ENCODE results near the gene CADPS. TPM values are rescaled to one million over a fixed set of nuclear protein-coding genes. Genes with fewer than 3 reads are reported as not detected.

CADPS gene
- polyA plus RNA-seq, 3 donors: not detected

GRCh38 chr3:62708638-62709373 is 166.4 kb downstream of the CADPS start:
- Mint-ChIP-seq H3K27ac (peak overlapping the region in 1 of 7 donors; percentile 8), H3K36me3 (no peaks in the 10 kb centered on the region), H3K4me1 (no peaks in the 10 kb centered on the region), H3K9me3 (peaks cover 0 to 6% (median 0%) of the 10 kb centered on the region in 7 donors), H3K4me3 (no peak overlapping the region), H3K27me3 (ENCODE audit: low read depth in 3 of 3) (peaks cover 2 to 4% (median 4%) of the 10 kb centered on the region in 3 donors)
- Histone ChIP-seq H3K27me3 (ENCODE audit: control insufficient read depth in 2 of 2, insufficient read depth in 2 of 2, low read length in 2 of 2) (no peaks in the 10 kb centered on the region), H3K9me3 (replicated peaks in 1 of 2; ENCODE audit: control insufficient read depth in 1 of 2, insufficient read depth in 1 of 2, low read length in 2 of 2) (no peaks in the 10 kb centered on the region), H3K4me2 (replicated peaks; ENCODE audit: extremely low read depth, low read length, poor library complexity, severe bottlenecking) (no peak overlapping the region), H3K36me3 (replicated peaks in 1 of 2; ENCODE audit: control insufficient read depth in 1 of 2, insufficient read depth in 2 of 2, low read length in 2 of 2) (no peaks in the 10 kb centered on the region), H3K4me1 (ENCODE audit: control insufficient read depth in 1 of 2, insufficient read depth in 2 of 2, low read length in 2 of 2) (no peaks in the 10 kb centered on the region), H2AFZ (ENCODE audit: insufficient read depth, low read depth, low read length, poor library complexity, severe bottlenecking) (no peak overlapping the region), H4K20me1 (ENCODE audit: insufficient read depth, low read length) (no peaks in the 10 kb centered on the region), H3K4me3 (replicated peaks in 1 of 3; ENCODE audit: low read depth in 2 of 3, low read length in 3 of 3) (no peak overlapping the region), H3K27ac (ENCODE audit: low read depth in 1 of 2, low read length in 2 of 2) (no peak overlapping the region), H3K9ac (ENCODE audit: insufficient read depth, low read length, poor library complexity, severe bottlenecking) (no peak overlapping the region), H3K79me2 (ENCODE audit: insufficient read depth, low read length) (no peaks in the 10 kb centered on the region)
- DNase-seq: no peak
- 43% methylated on average over 2 of the region's 5 CpGs for WGBS (ENCODE audit: insufficient coverage)
- intact Hi-C loops (cut with micrococcal nuclease): no loop called here
- no peak for TF ChIP-seq CTCF (IDR thresholded peaks at IDR 0.05)

DNA sequence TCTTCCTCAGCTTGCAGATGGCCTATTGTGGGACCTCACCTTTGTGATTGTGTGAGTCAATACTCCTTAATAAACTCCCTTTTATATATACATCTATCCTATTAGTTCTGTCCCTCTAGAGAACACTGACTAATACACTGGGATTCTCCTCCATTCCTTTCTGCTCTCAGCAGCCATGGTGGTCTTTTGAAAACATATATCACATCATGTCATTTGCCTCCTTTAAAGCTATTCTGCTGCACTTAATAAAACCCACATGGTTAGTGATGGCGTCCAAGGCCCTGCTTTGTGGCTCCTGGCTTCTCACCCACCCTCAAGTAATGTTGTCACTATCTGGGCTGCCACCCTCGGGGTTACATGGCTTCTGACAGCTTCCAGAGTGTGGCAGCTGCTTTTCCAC is 169.5 kb downstream of the CADPS start:
- Histone ChIP-seq H3K4me1 (ENCODE audit: control insufficient read depth in 1 of 2, insufficient read depth in 2 of 2, low read length in 2 of 2) (no peaks in the 10 kb centered on the region), H3K27me3 (ENCODE audit: control insufficient read depth in 2 of 2, insufficient read depth in 2 of 2, low read length in 2 of 2) (no peaks in the 10 kb centered on the region), H3K79me2 (ENCODE audit: insufficient read depth, low read length) (no peaks in the 10 kb centered on the region), H3K27ac (ENCODE audit: low read depth in 1 of 2, low read length in 2 of 2) (no peak overlapping the region), H2AFZ (ENCODE audit: insufficient read depth, low read depth, low read length, poor library complexity, severe bottlenecking) (no peak overlapping the region), H3K36me3 (replicated peaks in 1 of 2; ENCODE audit: control insufficient read depth in 1 of 2, insufficient read depth in 2 of 2, low read length in 2 of 2) (no peaks in the 10 kb centered on the region), H3K4me3 (replicated peaks in 1 of 3; ENCODE audit: low read depth in 2 of 3, low read length in 3 of 3) (no peak overlapping the region), H4K20me1 (ENCODE audit: insufficient read depth, low read length) (no peaks in the 10 kb centered on the region), H3K9ac (ENCODE audit: insufficient read depth, low read length, poor library complexity, severe bottlenecking) (no peak overlapping the region), H3K9me3 (replicated peaks in 1 of 2; ENCODE audit: control insufficient read depth in 1 of 2, insufficient read depth in 1 of 2, low read length in 2 of 2) (no peaks in the 10 kb centered on the region), H3K4me2 (replicated peaks; ENCODE audit: extremely low read depth, low read length, poor library complexity, severe bottlenecking) (no peak overlapping the region)
- Mint-ChIP-seq H3K36me3 (no peaks in the 10 kb centered on the region), H3K4me1 (no peaks in the 10 kb centered on the region), H3K4me3 (no peak overlapping the region), H3K27me3 (ENCODE audit: low read depth in 3 of 3) (peaks cover under 1 to 4% (median 2%) of the 10 kb centered on the region in 3 donors), H3K9me3 (peaks cover 0 to 6% (median under 1%) of the 10 kb centered on the region in 7 donors), H3K27ac (no peak overlapping the region)
- intact Hi-C loops (cut with micrococcal nuclease): no loop called here
- TF ChIP-seq CTCF (IDR thresholded peaks at IDR 0.05): no peak
- 47% methylated on average over 2 of the region's 2 CpGs for WGBS (ENCODE audit: insufficient coverage)
- no peak for DNase-seq
